GM12864 (cell line): ENCODE data around the gene PLEK2.
"Not testable (repeated sequence)": the region's sequence is repeated elsewhere in the genome, so short reads cannot be mapped to it uniquely, and the experiment has no call there.

Experiments
- DNase-seq: peaks from one replicate; pipeline ENCODE4 v3.0.0-alpha.2; 2011; ENCODE audit warnings: low read depth
- H3K4me3 ChIP-seq: 2 replicates; pipeline ENCODE4 v1.5.1; 2011; ENCODE audit warnings: mild to moderate bottlenecking, low read depth, low read length, control low read depth
- CTCF ChIP-seq: IDR thresholded peaks from 2 replicates; pipeline ENCODE4 v1.5.1; 2011; ENCODE audit warnings: low read depth, mild to moderate bottlenecking, moderate library complexity, low read length, control low read depth, inconsistent platforms; ENCODE audit errors: missing control alignments

The PLEK2 gene

DNA sequence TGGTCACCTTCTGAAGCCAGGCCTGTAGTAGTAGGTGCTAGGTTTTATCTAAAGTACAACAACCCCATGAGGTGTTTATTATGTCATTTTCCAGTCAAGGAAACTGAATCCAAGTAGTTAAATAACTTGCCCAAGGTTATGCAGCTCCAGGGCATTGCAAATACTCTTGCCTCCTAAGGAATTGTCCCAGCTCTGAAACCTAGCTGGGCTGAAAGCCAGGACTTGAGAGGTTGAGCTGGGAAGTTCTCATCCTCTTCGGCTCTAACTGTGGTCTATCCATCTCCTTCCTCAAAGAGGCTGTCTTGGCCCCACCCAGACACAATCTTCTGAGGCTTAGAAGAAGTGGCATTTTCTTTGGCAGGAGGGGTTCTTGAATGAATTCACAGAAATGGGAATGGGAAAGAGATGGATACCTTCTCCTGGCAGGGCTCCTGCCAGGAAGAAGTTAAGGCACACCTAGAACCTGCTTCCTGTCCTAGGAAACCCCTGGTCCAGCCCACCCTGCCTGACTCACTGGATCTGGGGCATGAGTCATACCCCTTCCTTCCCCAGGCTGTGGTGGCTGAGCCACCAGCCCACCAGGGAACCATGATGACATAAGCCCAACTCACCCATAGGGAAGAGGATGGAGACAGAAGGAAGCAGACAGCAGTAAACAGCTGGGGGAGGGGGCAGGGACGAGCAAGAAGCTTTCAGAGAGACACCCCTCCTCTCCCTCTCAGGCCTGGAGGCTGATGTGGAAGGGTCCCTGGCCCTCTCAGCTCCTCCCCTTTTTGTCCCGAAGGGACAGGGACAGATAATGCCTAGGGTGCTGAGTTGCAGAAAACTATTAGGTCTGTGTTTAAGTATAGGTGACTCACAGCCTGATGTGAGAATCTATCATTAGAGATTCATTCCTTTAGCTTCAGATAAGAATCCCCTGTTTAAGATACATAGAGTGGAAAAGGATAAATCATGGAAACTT is 2.1 kb upstream of the PLEK2 start:
- DNase-seq: no peak
- TF ChIP-seq CTCF: no peak
- H3K4me3 ChIP-seq: no peak overlapping the region

GRCh38 chr14:67411370-67411769 is 595 bp downstream of the PLEK2 start:
- H3K4me3 ChIP-seq: no peak overlapping the region
- no peak for TF ChIP-seq CTCF
- no peak for DNase-seq

DNA sequence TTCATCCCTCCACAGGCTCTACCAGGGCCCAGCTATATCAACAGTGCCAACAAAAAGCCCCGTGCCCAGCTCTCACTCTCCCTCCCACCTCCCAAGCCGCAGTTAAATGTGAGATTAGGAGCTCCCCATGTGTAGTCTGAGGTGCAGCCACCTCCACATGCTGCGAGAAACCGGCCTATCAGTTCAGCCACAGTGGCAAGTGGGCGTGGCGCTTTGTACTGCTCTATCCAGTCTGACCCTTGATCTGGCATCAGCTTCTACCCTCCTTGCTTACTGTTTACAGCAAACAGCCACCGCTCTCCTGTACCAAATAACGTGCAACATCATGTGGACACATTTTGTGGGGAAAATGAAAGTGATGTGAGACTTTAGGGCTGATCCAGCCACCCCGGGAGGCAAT is 1.7 kb downstream of the PLEK2 start:
- H3K4me3 ChIP-seq: no peak overlapping the region
- TF ChIP-seq CTCF: no peak
- DNase-seq: no peak

GRCh38 chr14:67409461-67409860 is 2.5 kb downstream of the PLEK2 start:
- DNase-seq: no peak
- H3K4me3 ChIP-seq: no peak overlapping the region
- TF ChIP-seq CTCF: no peak

DNA sequence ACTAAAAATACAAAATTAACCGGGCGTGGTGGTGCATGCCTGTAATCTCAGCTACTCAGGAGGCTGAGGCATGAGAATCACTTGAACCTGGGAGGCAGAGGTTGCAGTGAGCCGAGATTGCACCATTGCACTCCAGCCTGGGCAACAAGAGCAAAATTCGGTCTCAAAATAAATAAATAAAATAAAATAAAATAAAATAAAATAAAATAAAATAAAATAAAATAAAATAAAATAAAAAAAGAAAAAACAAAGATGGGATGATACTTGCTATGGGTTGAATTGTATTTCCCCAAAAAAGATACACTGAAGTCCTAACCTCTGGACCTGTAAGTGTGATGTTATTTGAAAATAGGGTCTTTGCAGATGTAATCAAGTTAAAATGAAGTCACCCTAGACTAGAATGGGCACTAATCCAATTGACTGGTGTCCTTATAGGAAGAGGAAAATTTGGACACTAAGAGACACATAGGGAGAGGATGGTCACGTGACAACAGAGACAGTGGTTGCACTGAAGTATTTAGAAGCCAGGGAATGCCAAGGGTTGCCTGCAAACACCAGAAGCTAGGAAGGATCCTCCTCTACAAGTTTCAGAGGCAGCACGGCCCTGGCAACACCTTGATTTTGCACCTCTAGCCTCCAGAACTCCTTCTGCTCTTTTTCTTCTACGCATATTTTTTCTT is 3.7 kb downstream of the PLEK2 start:
- DNase-seq: not testable (repeated sequence)

DNA sequence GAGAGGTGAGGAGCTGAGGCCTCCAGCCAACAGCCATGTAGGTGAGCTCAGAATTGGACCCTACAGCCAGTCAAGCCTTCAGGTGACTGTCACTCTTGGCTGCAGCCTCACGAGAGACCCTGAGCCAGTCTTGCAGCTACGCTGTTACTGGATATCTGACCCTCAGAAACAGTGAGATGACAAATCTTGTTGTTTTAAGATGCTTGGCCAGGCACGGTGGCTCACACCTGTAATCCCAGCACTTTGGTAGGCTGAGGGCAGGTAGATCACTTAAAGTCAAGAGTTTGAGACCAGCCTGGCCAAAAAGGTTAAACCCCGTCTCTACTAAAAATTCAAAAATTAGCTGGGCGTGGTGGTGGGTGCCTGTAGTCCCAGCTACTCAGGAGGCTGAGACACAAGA is 6.2 kb downstream of the PLEK2 start:
- H3K4me3 ChIP-seq: no peak overlapping the region
- no peak for DNase-seq
- no peak for TF ChIP-seq CTCF

More for the DNA sequence above, 3.7 kb downstream of the PLEK2 start:
- H3K4me3 ChIP-seq: not testable (repeated sequence)

GRCh38 chr14:67400434-67400833 is 11.5 kb downstream of the PLEK2 start:
- no peak for TF ChIP-seq CTCF
- no peak for DNase-seq
- H3K4me3 ChIP-seq: no peak overlapping the region
